ENCODE measurements around the gene ZBED4. TPM values are rescaled to one million over a fixed set of nuclear protein-coding genes. Genes with fewer than 3 reads are reported as not detected.

ZBED4 gene
- total and polyA plus RNA-seq, 3 donors from 2014 or later: 9.1 to 18.2 (median 17.2) TPM

GRCh38 chr22:49921508-49922278 is 68.0 kb downstream of the ZBED4 start:
- Histone ChIP-seq H3K36me3 (ENCODE audit: low read depth, missing control alignments) (no peaks in the 10 kb centered on the region), H3K27ac (no peak overlapping the region), H3K4me3 (no peak overlapping the region), H3K27me3 (no peaks in the 10 kb centered on the region), H3K4me1 (peaks cover 5% of the 10 kb centered on the region), H3K9me3 (no peaks in the 10 kb centered on the region)
- no peak for TF ChIP-seq POLR2A (IDR thresholded peaks at IDR 0.05)
- intact Hi-C loops (cut with DNase I; ENCODE audit: low total_unique reads): no loop called here
- WGBS, 2 donors: 90 to 92% methylated on average over 13 to 35 of the region's 35 CpGs
- DNase-seq: no peak

GRCh38 chr22:49922484-49922883 is 68.8 kb downstream of the ZBED4 start:
- no peak for TF ChIP-seq POLR2A (IDR thresholded peaks at IDR 0.05)
- no peak for TF ChIP-seq CTCF (IDR thresholded peaks at IDR 0.05)
- 89 to 93% methylated on average over 16 to 22 of the region's 22 CpGs for WGBS, 2 donors
- Histone ChIP-seq H3K4me3 (no peak overlapping the region), H3K9me3 (no peaks in the 10 kb centered on the region), H3K36me3 (ENCODE audit: low read depth, missing control alignments) (no peaks in the 10 kb centered on the region), H3K27me3 (no peaks in the 10 kb centered on the region), H3K4me1 (peaks cover 5% of the 10 kb centered on the region), H3K27ac (no peak overlapping the region)
- intact Hi-C loops (cut with DNase I; ENCODE audit: low total_unique reads): no loop called here
- DNase-seq: no peak

- Histone ChIP-seq H3K9me3 (no peaks in the 10 kb centered on the region), H3K4me3 (no peak overlapping the region), H3K36me3 (ENCODE audit: low read depth, missing control alignments) (no peaks in the 10 kb centered on the region), H3K27me3 (no peaks in the 10 kb centered on the region), H3K27ac (no peak overlapping the region), H3K4me1 (peaks cover 5% of the 10 kb centered on the region)
- TF ChIP-seq POLR2A (IDR thresholded peaks at IDR 0.05) (no peak), CTCF (IDR thresholded peaks at IDR 0.05) (no peak)
- 92 to 94% methylated on average over 23 to 24 of the region's 25 CpGs for WGBS, 2 donors
- DNase-seq: no peak
- intact Hi-C loops (cut with DNase I; ENCODE audit: low total_unique reads): no loop called here
Observed at GRCh38 chr22:49922926-49923325, 69.3 kb downstream of the ZBED4 start.

GRCh38 chr22:49923445-49923844 is 69.8 kb downstream of the ZBED4 start:
- no peaks in the 10 kb centered on the region for H3K36me3 ChIP-seq (ENCODE audit: low read depth, missing control alignments)
- no peak for TF ChIP-seq POLR2A (IDR thresholded peaks at IDR 0.05)
- no peak for TF ChIP-seq CTCF (IDR thresholded peaks at IDR 0.05)
- no peak overlapping the region for H3K4me3 ChIP-seq
- H3K27ac ChIP-seq: no peak overlapping the region
- H3K9me3 ChIP-seq: no peaks in the 10 kb centered on the region
- peaks cover 5% of the 10 kb centered on the region for H3K4me1 ChIP-seq
- no peak for DNase-seq
- no peaks in the 10 kb centered on the region for H3K27me3 ChIP-seq
- WGBS, 2 donors: 80 to 82% methylated on average over 16 of the region's 16 CpGs
- intact Hi-C loops (cut with DNase I; ENCODE audit: low total_unique reads): no loop called here

- Histone ChIP-seq H3K36me3 (ENCODE audit: low read depth, missing control alignments) (no peaks in the 10 kb centered on the region), H3K4me3 (no peak overlapping the region), H3K27me3 (no peaks in the 10 kb centered on the region), H3K4me1 (peaks cover under 1% of the 10 kb centered on the region), H3K9me3 (no peaks in the 10 kb centered on the region), H3K27ac (no peak overlapping the region)
- intact Hi-C loops (cut with DNase I; ENCODE audit: low total_unique reads): no loop called here
- TF ChIP-seq CTCF (IDR thresholded peaks at IDR 0.05): no peak
- TF ChIP-seq POLR2A (IDR thresholded peaks at IDR 0.05): no peak
- WGBS, 2 donors: 93 to 96% methylated on average over 16 to 31 of the region's 31 CpGs
- no peak for DNase-seq
Observed at GRCh38 chr22:49924113-49924833, 70.6 kb downstream of the ZBED4 start.
